ENCODE measurements around the gene TIMMDC1.

- TF ChIP-seq CTCF (IDR thresholded peaks at IDR 0.05) (no peak), POLR2A (IDR thresholded peaks at IDR 0.05) (no peak)
Measured at GRCh38 chr3:119571688-119572087, 73.3 kb downstream of the TIMMDC1 start.
